Measurements from ENCODE around the gene C22orf39.

C22orf39 gene

GRCh38 chr22:19447330-19448075, at the start of gene C22orf39:
TSS of gene C22orf39 (minus strand) at chr22:19447711. CDS start at chr22:19447688, 23 bp downstream.
- in situ Hi-C loops (cut with HindIII; ENCODE audit: low sequenced_read_pairs), result no loop called here

GRCh38 chr22:19497245-19497644, 49.7 kb upstream of the C22orf39 start:
- in situ Hi-C loops (cut with HindIII; ENCODE audit: low sequenced_read_pairs), result no loop called here

GRCh38 chr22:19496324-19496630, 48.8 kb upstream of the C22orf39 start:
- in situ Hi-C loops (cut with HindIII; ENCODE audit: low sequenced_read_pairs), result no loop called here

- in situ Hi-C loops (cut with HindIII; ENCODE audit: low sequenced_read_pairs), result no loop called here
Measured at GRCh38 chr22:19495562-19496323, 48.2 kb upstream of the C22orf39 start.

- in situ Hi-C loops (cut with HindIII; ENCODE audit: low sequenced_read_pairs), result no loop called here
Measured at GRCh38 chr22:19494676-19495173, 47.2 kb upstream of the C22orf39 start.

GRCh38 chr22:19494001-19494560, 46.6 kb upstream of the C22orf39 start:
- in situ Hi-C loops (cut with HindIII; ENCODE audit: low sequenced_read_pairs), result no loop called here

- in situ Hi-C loops (cut with HindIII; ENCODE audit: low sequenced_read_pairs), result no loop called here
Measured at GRCh38 chr22:19492504-19493174, 45.1 kb upstream of the C22orf39 start.

- in situ Hi-C loops (cut with HindIII; ENCODE audit: low sequenced_read_pairs), result no loop called here
Measured at GRCh38 chr22:19490628-19491230, 43.2 kb upstream of the C22orf39 start.

- in situ Hi-C loops (cut with HindIII; ENCODE audit: low sequenced_read_pairs), result no loop called here
Measured at GRCh38 chr22:19488884-19489843, 41.7 kb upstream of the C22orf39 start.

- in situ Hi-C loops (cut with HindIII; ENCODE audit: low sequenced_read_pairs), result no loop called here
Measured at GRCh38 chr22:19488285-19488684, 40.8 kb upstream of the C22orf39 start.

GRCh38 chr22:19483481-19484244, 36.2 kb upstream of the C22orf39 start:
- in situ Hi-C loops (cut with HindIII; ENCODE audit: low sequenced_read_pairs), result no loop called here

- in situ Hi-C loops (cut with HindIII; ENCODE audit: low sequenced_read_pairs), result no loop called here
Measured at GRCh38 chr22:19482297-19482696, 34.8 kb upstream of the C22orf39 start.

GRCh38 chr22:19480789-19481188, 33.3 kb upstream of the C22orf39 start:
- in situ Hi-C loops (cut with HindIII; ENCODE audit: low sequenced_read_pairs), result no loop called here

- in situ Hi-C loops (cut with HindIII; ENCODE audit: low sequenced_read_pairs), result no loop called here
Measured at GRCh38 chr22:19480173-19480568, 32.7 kb upstream of the C22orf39 start.

GRCh38 chr22:19479355-19480172, 32.1 kb upstream of the C22orf39 start, which contains the start of gene CDC45:
TSS of gene CDC45 (plus strand) at chr22:19479920. CDS start at chr22:19479969, 49 bp downstream.
- in situ Hi-C loops (cut with HindIII; ENCODE audit: low sequenced_read_pairs), result no loop called here

GRCh38 chr22:19478901-19479354, 31.4 kb upstream of the C22orf39 start, which contains the start of gene UFD1:
TSS of gene UFD1 (minus strand) at chr22:19479193. CDS start at chr22:19479085, 108 bp downstream.
- in situ Hi-C loops (cut with HindIII; ENCODE audit: low sequenced_read_pairs), result no loop called here

- in situ Hi-C loops (cut with HindIII; ENCODE audit: low sequenced_read_pairs), result no loop called here
Measured at GRCh38 chr22:19478045-19478900, 30.8 kb upstream of the C22orf39 start.
